SHP77 (cell line): ENCODE data around the gene GSDME.
"Not testable (repeated sequence)": the region's sequence is repeated elsewhere in the genome, so short reads cannot be mapped to it uniquely, and the experiment has no call there.

Source experiments
- DNase-seq, 2 experiments: peaks; one replicate each; lab custom pipeline; 2025; lab: John Stamatoyannopoulos, UW

GSDME gene

GRCh38 chr7:24741679-24742505 is 15.4 kb downstream of the GSDME start:
- DNase-seq = no peak

GRCh38 chr7:24740871-24741270 is 16.4 kb downstream of the GSDME start:
- DNase-seq = no peak

- no peak for DNase-seq
Observed at GRCh38 chr7:24739306-24739705, 18.0 kb downstream of the GSDME start.

- DNase-seq = no peak
Observed at GRCh38 chr7:24738577-24738976, 18.7 kb downstream of the GSDME start.

GRCh38 chr7:24737281-24737680 is 20.0 kb downstream of the GSDME start:
- no peak for DNase-seq

GRCh38 chr7:24735594-24735993 is 21.7 kb downstream of the GSDME start:
- not testable (repeated sequence) for DNase-seq

- no peak for DNase-seq
Observed at GRCh38 chr7:24734306-24734705, 23.0 kb downstream of the GSDME start.

- no peak for DNase-seq
Observed at GRCh38 chr7:24733414-24734060, 23.7 kb downstream of the GSDME start.

GRCh38 chr7:24732646-24733413 is 24.4 kb downstream of the GSDME start:
- no peak for DNase-seq

GRCh38 chr7:24731313-24731712 is 26.0 kb downstream of the GSDME start:
- no peak for DNase-seq

- DNase-seq = no peak
Observed at GRCh38 chr7:24730018-24730369, 27.3 kb downstream of the GSDME start.

GRCh38 chr7:24729365-24730017 is 27.8 kb downstream of the GSDME start:
- DNase-seq = no peak

GRCh38 chr7:24728503-24729364 is 28.5 kb downstream of the GSDME start:
- no peak for DNase-seq

GRCh38 chr7:24728121-24728500 is 29.2 kb downstream of the GSDME start:
- DNase-seq = no peak

- DNase-seq = no peak
Observed at GRCh38 chr7:24727154-24728120, 29.8 kb downstream of the GSDME start.

GRCh38 chr7:24725554-24726241 is 31.6 kb downstream of the GSDME start:
- no peak for DNase-seq

- DNase-seq = no peak
Observed at GRCh38 chr7:24724451-24725190, 32.6 kb downstream of the GSDME start.

GRCh38 chr7:24723178-24723530 is 34.1 kb downstream of the GSDME start:
- DNase-seq = no peak
